Activated gamma-delta T cell (primary cell): ENCODE results near the gene OR10A4.
"Not testable (repeated sequence)": the region's sequence is repeated elsewhere in the genome, so short reads cannot be mapped to it uniquely, and the experiment has no call there.

Source experiments
- DNase-seq: peaks from one replicate; lab custom pipeline; 2025; lab: John Stamatoyannopoulos, UW
- total RNA-seq, 2 donors: gene quantifications; one replicate each; lab custom pipeline; 2026; lab: John Stamatoyannopoulos, UW

The OR10A4 gene
- 0 reads per million in 2 donors for total RNA-seq

GRCh38 chr11:6876325-6876724, at the start of gene OR10A4:
Gene OR10A4 (plus strand): TSS chr11:6876625. CDS start chr11:6876648, 23 bp downstream.
- DNase-seq = no peak

GRCh38 chr11:6828103-6828502, 48.3 kb upstream of the OR10A4 start:
- no peak for DNase-seq

GRCh38 chr11:6833356-6833755, 43.1 kb upstream of the OR10A4 start:
- no peak for DNase-seq

GRCh38 chr11:6834021-6834420, 42.4 kb upstream of the OR10A4 start:
- DNase-seq = no peak

GRCh38 chr11:6841694-6842093, 34.7 kb upstream of the OR10A4 start:
- no peak for DNase-seq

GRCh38 chr11:6843670-6844069, 32.8 kb upstream of the OR10A4 start:
- no peak for DNase-seq

- DNase-seq = no peak
These were observed 32.1 kb upstream of the OR10A4 start for GRCh38 chr11:6844356-6844755.

- DNase-seq = no peak
These were observed 31.0 kb upstream of the OR10A4 start, which contains the start of gene OR10A5 for GRCh38 chr11:6845383-6845782. Gene OR10A5 (plus strand): TSS chr11:6845683. CDS start chr11:6845683, 0 bp downstream.

GRCh38 chr11:6850526-6850925, 25.9 kb upstream of the OR10A4 start:
- DNase-seq = no peak

- DNase-seq = not testable (repeated sequence)
These were observed 21.6 kb upstream of the OR10A4 start for GRCh38 chr11:6854801-6855200.

GRCh38 chr11:6855971-6856541, 20.4 kb upstream of the OR10A4 start:
- DNase-seq = no peak

GRCh38 chr11:6856871-6857270, 19.6 kb upstream of the OR10A4 start:
- DNase-seq = no peak

GRCh38 chr11:6862961-6863360, 13.5 kb upstream of the OR10A4 start, which contains the start of gene OR10A2:
Gene OR10A2 (plus strand): TSS chr11:6863057. CDS start chr11:6869755, 6,698 bp downstream.
- DNase-seq = no peak

- DNase-seq = no peak
These were observed 12.0 kb upstream of the OR10A4 start for GRCh38 chr11:6864438-6864837.

- no peak for DNase-seq
These were observed 5.1 kb upstream of the OR10A4 start for GRCh38 chr11:6871278-6871677.

GRCh38 chr11:6875761-6876160, 664 bp upstream of the OR10A4 start:
- DNase-seq = no peak

GRCh38 chr11:6876914-6877313, 489 bp downstream of the OR10A4 start:
- DNase-seq = no peak

GRCh38 chr11:6882751-6883150, 6.3 kb downstream of the OR10A4 start:
- DNase-seq = no peak

- not testable (repeated sequence) for DNase-seq
These were observed 11.3 kb downstream of the OR10A4 start for GRCh38 chr11:6887711-6888110.

GRCh38 chr11:6888830-6889229, 12.4 kb downstream of the OR10A4 start:
- no peak for DNase-seq

- no peak for DNase-seq
These were observed 13.4 kb downstream of the OR10A4 start for GRCh38 chr11:6889835-6890234.

- no peak for DNase-seq
These were observed 16.0 kb downstream of the OR10A4 start, which contains the start of gene OR2D2 for GRCh38 chr11:6892400-6892799. Gene OR2D2 (minus strand): TSS chr11:6892500. CDS start chr11:6892500, 0 bp downstream.

GRCh38 chr11:6894097-6894496, 17.7 kb downstream of the OR10A4 start:
- no peak for DNase-seq

GRCh38 chr11:6895010-6895409, 18.6 kb downstream of the OR10A4 start:
- no peak for DNase-seq
